Mesodermal cell (in vitro differentiated cells): ENCODE data around the gene CERS4.
"Not testable (repeated sequence)": the region's sequence is repeated elsewhere in the genome, so short reads cannot be mapped to it uniquely, and the experiment has no call there.

Experiments
- H3K27ac ChIP-seq: 2 replicates; pipeline ENCODE4 v1.7.0; 2013; ENCODE audit warnings: mild to moderate bottlenecking, low read depth, low read length, moderate library complexity; ENCODE audit not compliant: severe bottlenecking
- H3K36me3 ChIP-seq: 2 replicates; pipeline ENCODE4 v1.7.1; 2013; ENCODE audit warnings: mild to moderate bottlenecking, low read length, moderate library complexity; ENCODE audit not compliant: control insufficient read depth, insufficient read depth
- H3K4me1 ChIP-seq: one replicate; pipeline ENCODE4 v1.7.1; 2013; ENCODE audit warnings: mild to moderate bottlenecking, low read length; ENCODE audit not compliant: insufficient read depth, control insufficient read depth, poor library complexity, severe bottlenecking
- H3K4me3 ChIP-seq: 2 replicates; pipeline ENCODE4 v1.7.0; 2013; ENCODE audit warnings: low read length, control low read depth, mild to moderate bottlenecking; ENCODE audit not compliant: insufficient read depth, poor library complexity, severe bottlenecking; ENCODE audit errors: extremely low read depth
- H3K9me3 ChIP-seq: 2 replicates; pipeline ENCODE4 v1.7.1; 2013; ENCODE audit warnings: mild to moderate bottlenecking, low read length, moderate library complexity; ENCODE audit not compliant: control insufficient read depth
- WGBS, 2 experiments: methylation state at CpG; one replicate each; pipeline ENCODE4 v1.1.5; 2013; ENCODE audit warnings: missing lambda C conversion rate in 2 of 2; ENCODE audit not compliant: insufficient coverage in 2 of 2; 5-methylcytosine and 5-hydroxymethylcytosine counted together

CERS4 gene

DNA sequence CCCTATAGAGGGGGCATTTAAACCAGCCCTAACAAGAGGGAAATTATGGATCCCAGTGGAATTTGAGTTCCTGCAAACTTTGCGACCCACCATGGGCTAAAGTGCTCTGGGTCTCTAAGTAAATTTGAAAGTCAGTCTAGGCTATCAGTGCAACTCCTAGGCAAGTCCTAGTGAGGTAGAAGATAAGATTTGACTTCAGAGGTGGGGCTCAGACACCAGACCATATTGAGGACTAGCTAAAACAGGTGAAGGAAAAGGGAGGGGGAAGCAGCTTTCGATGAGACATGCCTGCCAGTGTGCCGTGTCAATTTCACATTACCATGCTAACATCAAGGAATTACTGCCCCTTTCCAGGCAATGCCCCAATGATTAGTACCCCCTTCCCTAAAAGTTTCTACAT, 60.6 kb downstream of the CERS4 start:
- 100% methylated on average over 1 to 2 of the region's 3 CpGs for WGBS, 2 experiments
- no peak overlapping the region for H3K4me3 ChIP-seq
- H3K9me3 ChIP-seq, result no peaks in the 10 kb centered on the region
- H3K4me1 ChIP-seq, result peaks cover 5% of the 10 kb centered on the region
- H3K27ac ChIP-seq, result no peak overlapping the region
- H3K36me3 ChIP-seq, result no peaks in the 10 kb centered on the region

DNA sequence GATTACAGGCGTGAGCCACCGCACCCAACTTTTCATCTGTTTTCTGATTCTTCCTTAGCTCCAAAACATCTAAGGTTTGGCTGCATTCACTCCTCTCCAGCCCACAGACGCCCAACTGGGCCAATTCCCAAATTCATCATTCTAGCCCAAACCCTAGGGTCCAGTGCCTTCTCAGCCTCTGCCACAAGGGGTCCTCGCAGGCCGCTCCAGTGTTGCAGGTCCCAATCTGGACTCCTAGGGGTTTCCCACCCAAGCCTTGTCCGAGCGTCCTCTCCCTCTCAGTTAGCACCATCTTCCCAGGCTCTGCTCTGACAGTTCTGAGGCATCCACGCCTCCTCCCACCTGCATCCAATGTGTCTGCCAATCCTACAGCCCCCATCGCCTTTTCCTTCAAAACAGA, 67.3 kb downstream of the CERS4 start:
- H3K4me3 ChIP-seq, H3K36me3 ChIP-seq, H3K9me3 ChIP-seq, H3K27ac ChIP-seq, H3K4me1 ChIP-seq: not testable (repeated sequence)
- no CpG with 5 or more reads among the region's 9 CpGs for WGBS, 2 experiments

DNA sequence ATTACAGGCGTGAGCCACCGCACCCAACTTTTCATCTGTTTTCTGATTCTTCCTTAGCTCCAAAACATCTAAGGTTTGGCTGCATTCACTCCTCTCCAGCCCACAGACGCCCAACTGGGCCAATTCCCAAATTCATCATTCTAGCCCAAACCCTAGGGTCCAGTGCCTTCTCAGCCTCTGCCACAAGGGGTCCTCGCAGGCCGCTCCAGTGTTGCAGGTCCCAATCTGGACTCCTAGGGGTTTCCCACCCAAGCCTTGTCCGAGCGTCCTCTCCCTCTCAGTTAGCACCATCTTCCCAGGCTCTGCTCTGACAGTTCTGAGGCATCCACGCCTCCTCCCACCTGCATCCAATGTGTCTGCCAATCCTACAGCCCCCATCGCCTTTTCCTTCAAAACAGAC, 82.2 kb downstream of the CERS4 start:
- H3K4me3 ChIP-seq, H3K9me3 ChIP-seq, H3K27ac ChIP-seq, H3K4me1 ChIP-seq, H3K36me3 ChIP-seq: not testable (repeated sequence)
- no CpG with 5 or more reads among the region's 9 CpGs for WGBS, 2 experiments

DNA sequence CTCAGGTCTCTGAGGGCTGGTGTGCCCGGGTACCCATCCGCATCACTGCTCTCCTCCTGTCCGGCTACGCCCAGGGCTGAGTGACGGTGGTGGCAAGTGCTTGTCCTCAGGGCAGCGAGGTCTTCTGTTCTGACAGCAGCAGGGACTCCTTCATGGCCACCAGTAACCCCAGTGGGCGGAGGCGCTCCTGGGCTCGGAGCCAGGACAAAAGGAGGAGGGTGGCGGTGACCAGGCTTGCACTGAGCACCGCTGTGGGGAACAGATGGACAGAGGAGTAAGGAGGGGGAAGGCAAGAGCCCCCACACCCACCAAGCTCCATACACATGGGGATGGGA, 93.2 kb downstream of the CERS4 start:
- Histone ChIP-seq H3K4me1 (peaks cover 4% of the 10 kb centered on the region), H3K27ac (no peak overlapping the region), H3K4me3 (no peak overlapping the region), H3K36me3 (peaks cover 15% of the 10 kb centered on the region), H3K9me3 (no peaks in the 10 kb centered on the region)
- WGBS, 2 experiments, result 95 to 96% methylated on average over 6 to 9 of the region's 11 CpGs

DNA sequence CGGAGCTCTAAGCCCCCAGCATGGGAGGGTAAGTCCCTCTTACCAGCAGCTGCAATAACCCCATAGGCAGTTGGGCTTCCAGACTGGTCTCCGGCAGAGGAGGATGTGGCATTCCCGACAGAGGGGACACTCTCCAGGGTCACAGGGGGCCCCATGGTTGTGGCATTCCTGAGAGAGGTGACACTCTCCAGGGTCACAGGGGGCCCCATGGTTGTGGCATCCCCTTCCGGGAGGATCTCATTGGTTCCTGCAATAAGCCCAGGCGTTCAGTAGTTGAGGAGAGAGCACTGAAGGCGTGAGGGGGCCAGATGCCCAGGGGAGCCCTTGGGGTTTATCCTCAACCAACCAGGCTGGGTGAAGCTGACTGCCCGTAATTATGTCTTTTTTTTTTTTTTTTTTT, 93.6 kb downstream of the CERS4 start:
- 97% methylated on average over 4 to 5 of the region's 7 CpGs for whole genome bisulfite sequencing, 2 experiments
- no peaks in the 10 kb centered on the region for H3K9me3 ChIP-seq
- H3K36me3 ChIP-seq, result peaks cover 15% of the 10 kb centered on the region
- H3K4me1 ChIP-seq, result peaks cover 4% of the 10 kb centered on the region
- no peak overlapping the region for H3K4me3 ChIP-seq
- no peak overlapping the region for H3K27ac ChIP-seq

DNA sequence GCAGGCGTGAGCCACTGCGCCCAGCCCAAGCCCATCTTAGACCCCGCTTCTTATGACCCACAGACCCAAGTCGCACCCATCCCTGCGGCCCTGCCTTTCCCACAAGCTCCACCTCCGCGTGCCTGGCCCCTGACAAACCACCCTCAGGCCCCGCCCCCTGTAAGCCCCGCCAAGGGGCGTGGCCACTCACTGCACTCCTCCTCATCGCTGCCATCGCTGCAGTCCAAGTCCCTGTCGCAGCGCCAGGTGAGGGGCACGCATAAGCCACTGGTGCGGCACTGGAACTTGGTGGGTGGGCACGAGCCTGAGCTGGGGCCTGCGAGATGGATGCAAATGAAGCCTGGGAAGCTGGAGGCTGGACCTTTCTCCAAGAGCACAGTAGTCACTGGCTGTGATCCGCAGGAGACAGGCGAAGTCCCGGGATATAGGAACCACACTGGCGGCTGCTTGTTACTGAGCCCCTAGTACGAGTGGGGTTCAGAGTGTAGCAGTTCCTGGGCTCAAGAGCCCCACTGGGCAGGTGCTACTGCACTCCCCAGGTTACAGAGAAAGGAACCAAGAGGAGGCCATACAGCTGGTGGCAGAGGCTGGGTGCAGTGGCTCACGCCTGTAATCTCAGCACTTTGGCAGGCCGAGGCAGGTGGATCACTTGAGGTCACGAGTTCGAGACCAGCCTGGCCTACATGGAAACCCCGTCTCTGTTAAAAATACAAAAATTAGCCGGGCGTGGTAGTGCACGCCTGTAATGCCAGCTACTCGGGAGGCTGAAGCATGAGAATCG, 95.9 kb downstream of the CERS4 start:
- Histone ChIP-seq H3K4me1 (peaks cover 4% of the 10 kb centered on the region), H3K9me3 (no peaks in the 10 kb centered on the region), H3K4me3 (no peak overlapping the region), H3K27ac (no peak overlapping the region), H3K36me3 (peaks cover 26% of the 10 kb centered on the region)
- 70 to 73% methylated on average over 28 to 33 of the region's 33 CpGs for WGBS, 2 experiments

DNA sequence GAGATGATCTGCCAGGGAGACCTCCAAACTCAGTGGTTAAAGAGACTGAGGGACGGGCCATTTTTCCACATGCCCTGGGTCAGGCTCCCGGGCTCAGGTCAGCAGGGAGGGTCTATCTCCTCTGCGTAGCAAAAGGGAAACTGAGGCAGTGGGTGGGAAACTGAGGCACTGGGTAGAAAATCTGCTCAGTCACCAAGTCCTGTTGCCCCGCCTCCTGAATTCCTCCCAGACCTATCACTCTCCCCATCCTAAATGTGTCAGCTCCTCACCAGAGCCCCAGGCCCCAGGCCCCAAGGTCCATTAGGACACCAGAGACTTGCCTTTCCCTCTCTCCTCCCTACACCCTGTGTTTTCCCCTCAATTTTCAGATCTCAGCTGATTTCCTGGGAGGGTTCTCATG, 96.6 kb downstream of the CERS4 start:
- no peak overlapping the region for H3K4me3 ChIP-seq
- H3K4me1 ChIP-seq, result peaks cover 4% of the 10 kb centered on the region
- H3K36me3 ChIP-seq, result peaks cover 33% of the 10 kb centered on the region
- no peaks in the 10 kb centered on the region for H3K9me3 ChIP-seq
- 67% methylated on average over 3 of the region's 4 CpGs for WGBS, 2 experiments
- H3K27ac ChIP-seq, result no peak overlapping the region

DNA sequence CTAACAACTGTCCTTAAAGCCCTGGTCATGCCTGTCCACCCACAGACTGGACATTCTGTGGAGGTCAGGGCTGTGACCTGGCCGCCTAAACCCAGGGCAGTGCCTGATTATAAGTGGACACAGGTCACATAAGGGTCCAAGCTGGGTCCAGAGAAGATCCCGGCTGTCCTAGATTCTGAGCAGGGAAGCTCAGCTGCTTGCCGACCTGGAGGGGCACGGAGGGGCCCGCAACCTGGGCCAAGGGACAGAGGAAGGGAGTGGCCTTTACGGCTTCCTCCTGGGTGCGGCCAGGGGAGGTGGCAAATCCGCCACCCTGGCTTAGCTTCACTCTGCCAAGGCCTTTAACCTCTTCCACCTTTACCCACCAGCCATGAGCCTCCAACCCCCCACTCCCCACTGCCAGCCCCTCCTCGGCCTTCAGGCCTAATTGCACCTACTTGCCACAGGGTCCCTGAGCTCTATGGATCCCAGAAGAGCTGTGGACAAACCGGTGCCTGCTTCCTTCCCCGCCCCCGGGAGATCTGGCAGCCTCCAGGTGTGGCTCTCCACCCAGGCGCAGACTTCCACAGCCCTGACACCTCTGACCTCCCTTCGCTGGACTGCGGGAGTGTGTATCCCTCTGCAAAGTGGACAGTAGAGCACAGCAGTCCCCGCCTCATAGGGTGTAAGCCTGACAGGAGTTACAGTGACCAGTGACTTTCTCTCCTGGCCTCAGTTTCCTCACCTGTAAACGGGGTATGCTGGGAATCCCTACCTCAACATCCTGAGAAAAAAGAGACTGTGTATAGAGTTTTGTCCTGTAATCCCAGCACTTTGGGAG, 97.3 kb downstream of the CERS4 start:
- Histone ChIP-seq H3K36me3 (peaks cover 39% of the 10 kb centered on the region), H3K4me3 (no peak overlapping the region), H3K9me3 (no peaks in the 10 kb centered on the region), H3K27ac (no peak overlapping the region), H3K4me1 (peaks cover 4% of the 10 kb centered on the region)
- 93 to 94% methylated on average over 13 to 15 of the region's 17 CpGs for WGBS, 2 experiments

DNA sequence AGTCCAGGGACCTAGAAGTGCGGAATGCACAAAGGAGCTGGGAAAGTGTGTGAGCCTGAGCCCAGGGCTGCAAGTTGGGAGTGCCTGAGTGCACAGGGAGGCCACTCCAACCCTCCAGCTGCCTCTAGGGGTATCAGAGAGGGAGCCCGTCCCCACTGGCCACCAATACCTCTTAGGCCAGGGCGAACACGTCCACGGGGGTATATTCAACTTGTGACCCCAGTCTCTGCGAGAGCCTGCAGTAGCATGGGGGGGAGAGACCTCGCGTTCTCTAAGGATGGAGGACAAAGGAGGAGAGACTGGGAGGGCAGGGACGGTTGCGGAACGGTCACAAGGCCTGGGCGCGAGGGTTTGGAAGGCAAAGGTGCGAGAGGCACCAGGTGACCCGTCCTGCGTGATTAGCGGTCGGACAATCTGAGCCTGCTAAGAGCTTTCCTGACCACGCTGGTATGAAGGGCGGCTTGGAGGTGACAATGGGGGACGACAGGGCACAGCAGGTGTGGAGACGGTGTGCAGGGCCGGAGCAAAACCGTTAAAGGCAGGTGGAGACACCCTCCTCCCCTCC, 98.3 kb downstream of the CERS4 start:
- H3K4me3 ChIP-seq, result peak overlapping the region; percentile 55
- peaks cover 43% of the 10 kb centered on the region for H3K36me3 ChIP-seq
- peaks cover 4% of the 10 kb centered on the region for H3K4me1 ChIP-seq
- 8 to 13% methylated on average over 17 to 19 of the region's 24 CpGs for WGBS, 2 experiments
- H3K27ac ChIP-seq, result no peak overlapping the region
- H3K9me3 ChIP-seq, result no peaks in the 10 kb centered on the region

DNA sequence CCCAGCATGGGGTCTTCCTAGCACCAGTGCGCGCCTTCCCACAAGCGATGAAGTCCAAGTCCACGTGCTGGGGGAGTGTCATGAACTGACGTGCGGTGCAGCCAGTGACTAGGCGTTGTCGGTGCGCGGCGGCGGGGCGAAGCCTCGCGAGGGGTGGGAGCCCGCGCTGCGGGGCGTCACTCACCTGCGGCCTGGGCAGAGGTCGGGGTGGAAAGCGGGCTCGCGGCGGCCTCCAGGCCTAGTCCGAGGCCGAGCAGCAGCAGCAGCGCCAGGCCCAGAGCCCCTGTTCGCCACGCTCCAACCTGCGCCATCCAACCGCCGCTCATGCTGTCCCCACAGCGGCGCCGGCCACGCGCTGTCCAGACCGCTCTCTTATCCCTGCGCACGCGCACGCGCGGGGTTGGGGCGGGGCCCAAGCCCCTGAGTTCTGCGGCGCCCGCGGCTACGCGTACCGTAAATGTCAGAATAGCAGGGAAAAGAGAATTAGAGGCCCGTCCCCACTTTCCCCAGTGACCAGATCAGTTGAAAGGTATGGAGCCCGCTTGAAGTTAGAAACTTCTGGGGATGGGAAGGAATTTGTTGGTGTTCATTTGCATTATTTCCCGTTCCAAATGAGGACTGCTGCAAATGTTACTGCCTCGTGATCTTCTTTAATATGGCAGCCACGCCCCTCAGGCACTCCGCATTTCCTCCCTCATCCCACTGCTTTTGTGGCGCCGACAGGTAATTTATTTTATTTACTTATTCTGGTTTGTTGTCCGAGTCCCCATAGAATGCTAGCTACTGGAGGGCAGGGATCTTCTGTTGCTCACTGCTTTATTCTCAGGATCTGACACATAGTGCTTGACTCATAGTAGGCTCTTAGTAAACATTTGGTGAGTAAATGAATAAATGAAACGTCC, 99.0 kb downstream of the CERS4 start, which contains the start of gene CD320:
Gene CD320, minus strand, starts transcription at position 394 of the 902 bp plus-strand sequence. Its CDS starts 68 bp downstream, at position 326.
- Histone ChIP-seq H3K4me3 (peak within 1 kb of the TSS; percentile 55), H3K27ac (peak within 1 kb of the TSS; percentile 62), H3K4me1 (peaks cover 4% of the 10 kb centered on the region), H3K36me3 (peaks cover 46% of the 10 kb centered on the region), H3K9me3 (no peaks in the 10 kb centered on the region)
- WGBS, 2 experiments, result 0 to 1% methylated on average over 35 to 47 of the region's 63 CpGs
